Left lung (tissue), 10 donors: Measurements from ENCODE around the gene KRTAP19-2. TPM values are rescaled to one million over a fixed set of nuclear protein-coding genes. Genes with fewer than 3 reads are reported as not detected.

Experiments used
- ATAC-seq: fragments of 200-7000 bp; cut with Tn5 transposase; one replicate; pipeline ENCODE4 v1.9.1; 2020; ENCODE audit warnings: moderate library complexity
- DNase-seq, 4 donors: peaks; one replicate each; pipeline ENCODE4 v3.0.0-alpha.2; 2013 to 2020
- H3K27ac ChIP-seq, 2 donors: fragments of 200-600 bp; sonication (generic) in 1 of 2; one replicate each; pipeline versions ENCODE4 v1.5.0 to v1.8.0; 2020 to 2021
- H3K27me3 ChIP-seq, 2 donors: fragments of 200-600 bp; sonication (generic) in 1 of 2; one replicate each; pipeline versions ENCODE4 v1.5.0 to v1.8.0; 2020 to 2021
- H3K36me3 ChIP-seq, 2 donors: fragments of 200-600 bp; sonication (generic) in 1 of 2; one replicate each; pipeline versions ENCODE4 v1.5.0 to v1.8.0; 2020 to 2021
- H3K4me1 ChIP-seq, 2 donors: fragments of 200-600 bp; one replicate each; pipeline ENCODE4 v1.8.0; 2021
- H3K4me3 ChIP-seq, 2 donors: fragments of 200-600 bp; sonication (generic) in 1 of 2; one replicate each; pipeline versions ENCODE4 v1.5.0 to v1.8.0; 2020 to 2021; ENCODE audit warnings: mild to moderate bottlenecking in 1 of 2
- H3K9me3 ChIP-seq, 2 donors: fragments of 200-600 bp; sonication (generic) in 1 of 2; one replicate each; pipeline versions ENCODE4 v1.5.0 to v1.8.0; 2020 to 2021
- intact Hi-C, 2 donors: fragments of 100-400 bp; cut with DNase I; formaldehyde crosslinking; loops; one replicate each; pipeline versions ENCODE4 v1.11.2 to v1.14.2; 2022
- polyA plus RNA-seq, 6 donors: library from polyadenylated mRNA; unstranded; fragments of 120-200 nt; gene quantifications; one replicate each; pipeline ENCODE4 v1.2.1, GENCODE V29; 2013; ENCODE audit not compliant: insufficient read length in 6 of 6
- total RNA-seq, 2 donors: library from RNA; stranded (reverse); fragmentation: NEBNext Ultra II Directional; extraction: Animal tissue kit (Norgen Biotek cat#: 25700); gene quantifications; one replicate each; pipeline ENCODE4 v1.2.1, GENCODE V29; 2021
- TF ChIP-seq, protein P1 (sequence below), 2 donors: fragments of 200-600 bp; sonication (generic) in 1 of 2; IDR thresholded peaks; one replicate each; pipeline versions ENCODE4 v1.5.0 to v1.8.0; 2021; ENCODE audit warnings: antibody characterized with exemption in 2 of 2
- donor health status: DM: no; HTN: yes; CAD: no.
- donor health status: DM: no; HTN: no; CAD: no.

KRTAP19-2 gene
- total and polyA plus RNA-seq, 8 donors: not detected

DNA sequence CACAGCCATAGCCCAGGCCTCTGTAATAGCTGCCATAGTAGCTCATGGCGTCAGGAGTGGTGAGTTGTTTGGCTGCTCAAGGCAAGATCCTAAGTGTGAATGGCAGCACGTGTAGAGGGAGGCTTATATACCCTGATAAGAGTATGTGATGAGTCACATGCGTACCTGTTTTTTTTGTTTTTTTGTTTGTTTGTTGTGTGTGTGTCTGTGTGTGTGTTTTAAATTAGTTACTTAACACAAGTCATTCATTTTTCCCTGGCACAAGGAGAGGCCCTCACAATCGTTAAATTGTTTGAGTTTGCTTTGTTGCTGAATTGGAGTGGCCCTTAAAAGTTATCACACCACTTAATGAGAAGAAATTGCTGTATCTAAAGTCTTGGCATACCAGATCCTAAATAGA is 9.8 kb upstream of the KRTAP19-2 start, which contains the start of gene KRTAP19-4:
Gene KRTAP19-4 (minus strand): TSS at position 101 of the 400 bp plus-strand sequence. CDS start 55 bp downstream, at position 46.
- H3K4me1 ChIP-seq: no peaks in the 10 kb centered on the region

DNA sequence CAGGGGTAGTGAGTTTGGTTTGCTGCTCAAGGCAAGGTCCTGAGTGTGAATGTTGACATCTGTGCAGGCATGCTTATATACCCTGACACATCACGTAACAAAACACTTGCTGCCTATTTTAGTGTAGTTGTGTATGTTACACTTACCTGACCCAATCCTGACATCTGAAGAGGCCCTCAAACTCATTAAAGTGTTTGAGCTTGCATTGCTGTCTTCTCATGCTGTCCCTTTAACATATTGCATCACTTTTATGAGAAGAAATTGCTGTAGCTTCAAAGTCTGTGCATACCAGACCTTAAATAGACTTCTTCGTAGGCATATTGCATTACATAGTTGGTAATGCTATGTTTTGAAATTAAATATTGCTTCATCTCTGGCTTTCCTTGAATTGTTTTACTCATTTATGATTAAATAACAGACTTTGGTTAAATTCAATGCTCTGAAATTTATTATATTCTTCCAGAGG is 4.8 kb upstream of the KRTAP19-2 start, which contains the start of gene KRTAP19-3:
Gene KRTAP19-3 (minus strand): TSS at position 51 of the 466 bp plus-strand sequence. CDS start 56 bp downstream, outside the sequence.
- Histone ChIP-seq H3K4me1 (no peaks in the 10 kb centered on the region), H3K27ac (no peak within 1 kb of the TSS), H3K27me3 (no peaks in the 10 kb centered on the region), H3K36me3 (no peaks in the 10 kb centered on the region), H3K9me3 (peaks cover 0 to 16% of the 10 kb centered on the region in 2 donors), H3K4me3 (no peak within 1 kb of the TSS)
- TF ChIP-seq, protein P1, sequence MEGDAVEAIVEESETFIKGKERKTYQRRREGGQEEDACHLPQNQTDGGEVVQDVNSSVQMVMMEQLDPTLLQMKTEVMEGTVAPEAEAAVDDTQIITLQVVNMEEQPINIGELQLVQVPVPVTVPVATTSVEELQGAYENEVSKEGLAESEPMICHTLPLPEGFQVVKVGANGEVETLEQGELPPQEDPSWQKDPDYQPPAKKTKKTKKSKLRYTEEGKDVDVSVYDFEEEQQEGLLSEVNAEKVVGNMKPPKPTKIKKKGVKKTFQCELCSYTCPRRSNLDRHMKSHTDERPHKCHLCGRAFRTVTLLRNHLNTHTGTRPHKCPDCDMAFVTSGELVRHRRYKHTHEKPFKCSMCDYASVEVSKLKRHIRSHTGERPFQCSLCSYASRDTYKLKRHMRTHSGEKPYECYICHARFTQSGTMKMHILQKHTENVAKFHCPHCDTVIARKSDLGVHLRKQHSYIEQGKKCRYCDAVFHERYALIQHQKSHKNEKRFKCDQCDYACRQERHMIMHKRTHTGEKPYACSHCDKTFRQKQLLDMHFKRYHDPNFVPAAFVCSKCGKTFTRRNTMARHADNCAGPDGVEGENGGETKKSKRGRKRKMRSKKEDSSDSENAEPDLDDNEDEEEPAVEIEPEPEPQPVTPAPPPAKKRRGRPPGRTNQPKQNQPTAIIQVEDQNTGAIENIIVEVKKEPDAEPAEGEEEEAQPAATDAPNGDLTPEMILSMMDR (IDR thresholded peaks at IDR 0.05): no peak
- DNase-seq (no peak), ATAC-seq (no peak)
- intact Hi-C loops: no loop called here

More for the DNA sequence above, 9.8 kb upstream of the KRTAP19-2 start, which contains the start of gene KRTAP19-4:
- Histone ChIP-seq H3K4me3 (no peak within 1 kb of the TSS), H3K27ac (no peak within 1 kb of the TSS), H3K36me3 (no peaks in the 10 kb centered on the region), H3K27me3 (no peaks in the 10 kb centered on the region), H3K9me3 (peaks cover 0 to 11% of the 10 kb centered on the region in 2 donors)
- intact Hi-C loops: no loop called here
- TF ChIP-seq, protein P1 (IDR thresholded peaks at IDR 0.05): no peak
- ATAC-seq: no peak
- no peak for DNase-seq

DNA sequence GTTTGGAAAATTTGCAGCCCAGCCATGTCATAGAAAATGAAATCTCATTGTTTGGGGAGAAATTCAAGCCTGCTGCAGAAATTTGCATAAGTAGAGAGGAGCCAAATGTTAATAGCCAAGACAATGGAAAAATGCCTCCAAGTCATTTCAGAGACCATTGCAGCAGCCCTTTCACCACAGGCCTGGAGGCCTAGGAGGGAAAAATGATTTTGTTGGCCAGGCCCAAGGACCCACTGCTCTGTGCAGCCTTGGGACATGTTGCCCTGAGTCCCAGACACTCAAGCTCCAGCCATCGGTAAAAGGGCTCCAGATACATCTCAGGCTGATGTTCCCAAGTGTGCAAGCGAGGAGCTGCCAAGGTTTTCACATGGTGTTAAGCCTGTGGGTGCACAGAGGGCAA is 1.1 kb downstream of the KRTAP19-2 start:
- intact Hi-C loops: no loop called here
- no peaks in the 10 kb centered on the region for H3K36me3 ChIP-seq

DNA sequence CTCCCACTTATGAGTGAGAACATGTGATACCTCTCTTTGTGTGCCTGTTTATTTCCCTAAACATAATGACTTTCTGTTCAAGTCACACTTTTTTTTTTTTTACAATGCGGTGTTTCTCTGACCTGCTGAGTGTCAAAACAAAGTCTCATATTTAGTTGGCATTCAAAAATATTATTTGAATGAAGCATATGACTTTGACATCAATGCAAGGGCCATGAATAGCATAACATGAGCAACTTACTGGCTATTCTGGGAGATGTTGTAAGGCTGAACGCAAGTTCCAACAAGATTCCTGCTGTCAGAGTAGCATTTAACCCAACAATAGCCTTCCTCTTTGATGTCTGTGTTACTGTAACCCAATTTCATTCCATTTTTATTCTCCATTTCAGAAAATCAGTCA is 5.1 kb downstream of the KRTAP19-2 start:
- Histone ChIP-seq H3K4me1 (no peaks in the 10 kb centered on the region), H3K27ac (no peak overlapping the region), H3K36me3 (no peaks in the 10 kb centered on the region), H3K9me3 (peaks cover 0 to 12% of the 10 kb centered on the region in 2 donors), H3K4me3 (no peak overlapping the region), H3K27me3 (no peaks in the 10 kb centered on the region)
- intact Hi-C loops: no loop called here
- TF ChIP-seq, protein P1 (IDR thresholded peaks at IDR 0.05): no peak
- no peak for DNase-seq
- no peak for ATAC-seq

More for the DNA sequence above, 1.1 kb downstream of the KRTAP19-2 start:
- Histone ChIP-seq H3K4me1 (no peaks in the 10 kb centered on the region), H3K27ac (no peak overlapping the region), H3K4me3 (no peak overlapping the region), H3K9me3 (peaks cover 0 to 15% of the 10 kb centered on the region in 2 donors), H3K27me3 (no peaks in the 10 kb centered on the region)
- TF ChIP-seq, protein P1 (IDR thresholded peaks at IDR 0.05): no peak
- ATAC-seq (no peak), DNase-seq (no peak)

DNA sequence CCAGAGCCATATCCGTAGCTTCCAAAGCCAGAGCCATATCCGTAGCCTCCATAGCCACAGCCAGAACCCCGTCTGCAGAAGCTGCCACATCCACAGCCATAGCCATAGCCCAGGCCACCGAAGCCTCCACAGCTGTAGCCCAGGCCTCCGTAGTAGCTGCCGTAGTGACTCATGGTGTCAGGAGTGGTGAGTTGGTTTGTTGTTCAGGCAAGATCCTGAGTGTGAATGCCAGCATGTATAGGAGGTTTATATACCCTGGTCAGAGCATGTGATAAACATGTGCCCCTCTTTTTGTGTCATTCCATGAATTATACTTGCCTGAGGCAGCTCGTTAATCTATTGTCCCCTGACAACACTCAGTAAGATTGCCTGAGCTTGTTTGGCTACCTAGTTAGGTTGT is 7.1 kb downstream of the KRTAP19-2 start, which contains the start of gene KRTAP19-1:
Gene KRTAP19-1 (minus strand): TSS at position 223 of the 400 bp plus-strand sequence. CDS start 50 bp downstream, at position 173.
- no peaks in the 10 kb centered on the region for H3K27me3 ChIP-seq
- TF ChIP-seq, protein P1 (IDR thresholded peaks at IDR 0.05): no peak
- no peak for DNase-seq

More for the DNA sequence above, 7.1 kb downstream of the KRTAP19-2 start, which contains the start of gene KRTAP19-1:
- intact Hi-C loops: no loop called here
- no peaks in the 10 kb centered on the region for H3K4me1 ChIP-seq
- no peaks in the 10 kb centered on the region for H3K36me3 ChIP-seq
- no peaks in the 10 kb centered on the region for H3K9me3 ChIP-seq
- no peak within 1 kb of the TSS for H3K27ac ChIP-seq
- no peak for ATAC-seq
- no peak within 1 kb of the TSS for H3K4me3 ChIP-seq
